IPS DF 4.7 (cell line): ENCODE data around the gene RGL4.

Experiments
- DNase-seq: peaks from one replicate; pipeline ENCODE4 v3.0.0-alpha.2; 2013; ENCODE audit warnings: low spot score; ENCODE audit errors: extremely low read depth

Gene RGL4

GRCh38 chr22:23742505-23743264 lies 51.9 kb downstream of the RGL4 start:
- DNase-seq, result no peak

DNA sequence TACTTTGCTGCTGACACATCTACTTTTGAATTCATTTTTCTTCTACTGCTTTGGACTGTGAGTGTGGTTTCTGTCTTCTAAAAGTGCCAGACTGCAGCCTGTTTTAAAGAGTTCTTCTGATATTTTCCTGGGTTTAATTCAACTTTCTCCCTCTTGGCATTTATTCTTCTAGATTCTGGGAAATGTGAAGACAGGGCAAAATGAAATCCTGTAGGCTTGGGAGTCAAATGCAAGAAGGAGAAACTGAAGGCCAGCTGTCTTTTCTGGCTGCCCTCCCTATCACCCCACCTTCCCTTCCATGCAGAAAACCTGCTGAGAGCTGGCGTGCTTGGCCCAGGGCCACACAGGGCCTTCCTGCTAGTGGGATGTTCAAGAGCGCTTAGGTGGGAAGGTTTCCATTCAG lies 52.5 kb downstream of the RGL4 start:
- no peak for DNase-seq

- DNase-seq, result no peak
Observed at GRCh38 chr22:23744001-23744400, 53.2 kb downstream of the RGL4 start.

- no peak for DNase-seq
Observed at GRCh38 chr22:23744485-23744884, 53.7 kb downstream of the RGL4 start.

- DNase-seq, result no peak
Observed at GRCh38 chr22:23745791-23746190, 55.0 kb downstream of the RGL4 start.
